ENCODE data around the gene NPY4R2.
"Not testable (repeated sequence)": the region's sequence is repeated elsewhere in the genome, so short reads cannot be mapped to it uniquely, and the experiment has no call there.

- not testable (repeated sequence) for TF ChIP-seq CTCF, POLR2A (IDR thresholded peaks at IDR 0.05)
These were observed 24.0 kb downstream of the NPY4R2 start for GRCh38 chr10:47942351-47943019.

All from Peyer's patch (tissue), 4 donors.